WTC11 (cell line): Measurements from ENCODE around the gene CRACDL. TPM values are rescaled to one million over a fixed set of nuclear protein-coding genes. Genes with fewer than 3 reads are reported as not detected.

ENCODE experiments used
- ATAC-seq: fragments of 200-7000 bp; cut with Tn5 transposase; 2 replicates; pipeline ENCODE4 v1.10.0; 2021; ENCODE audit warnings: mild to moderate bottlenecking, moderate library complexity
- CTCF ChIA-PET: fragments of 300-600 bp; sonication (Branson Sonifier 250); formaldehyde crosslinking; loops from one replicate; lab custom pipeline; 2021; ENCODE audit warnings: antibody characterized with exemption; lab: Charles Lee
- POLR2A ChIA-PET: fragments of 350-600 bp; sonication (Branson Sonifier 250); formaldehyde crosslinking; loops from one replicate; lab custom pipeline; 2021; ENCODE audit warnings: antibody characterized with exemption; lab: Charles Lee
- DNase-seq: peaks from one replicate; pipeline ENCODE4 v3.0.0; 2021; ENCODE audit warnings: low spot score
- H3K27ac Mint-ChIP-seq: 2 replicates; pipeline ENCODE4 v1.8.0; 2021; ENCODE audit warnings: mixed read lengths
- H3K27me3 Mint-ChIP-seq: 2 replicates; pipeline ENCODE4 v1.8.0; 2021; ENCODE audit warnings: low read depth, mild to moderate bottlenecking, moderate library complexity, mixed read lengths
- H3K36me3 Mint-ChIP-seq: 2 replicates; pipeline ENCODE4 v1.8.0; 2021; ENCODE audit warnings: mixed read lengths
- H3K4me1 Mint-ChIP-seq: 2 replicates; pipeline ENCODE4 v1.8.0; 2022; ENCODE audit warnings: mixed read lengths
- H3K4me3 Mint-ChIP-seq: 2 replicates; pipeline ENCODE4 v1.8.0; 2021; ENCODE audit warnings: mild to moderate bottlenecking, moderate library complexity, mixed read lengths
- H3K9me3 Mint-ChIP-seq: 2 replicates; pipeline ENCODE4 v1.8.0; 2021; ENCODE audit warnings: mixed read lengths
- GABPB1 ChIP-seq: sonication (generic); formaldehyde crosslinking; IDR thresholded peaks from 2 replicates; pipeline ENCODE4 v1.8.1; 2023; ENCODE audit warnings: mild to moderate bottlenecking, missing genetic modification reagents
- MYBL2 ChIP-seq: sonication (generic); formaldehyde crosslinking; IDR thresholded peaks from 2 replicates; pipeline ENCODE4 v1.8.1; 2023; ENCODE audit warnings: mild to moderate bottlenecking, moderate library complexity, missing genetic modification reagents
- NR3C1 ChIP-seq: sonication (generic); formaldehyde crosslinking; conservative IDR thresholded peaks from 2 replicates; pipeline ENCODE4 v1.8.1; 2023; ENCODE audit warnings: low read depth, mild to moderate bottlenecking, missing genetic modification reagents
- RORB ChIP-seq: fragments of 250-450 bp; sonication (Bioruptor Pico); IDR thresholded peaks from 2 replicates; pipeline ENCODE4 v1.9.0; 2021; ENCODE audit warnings: mild to moderate bottlenecking
- ZBTB21 ChIP-seq: sonication (generic); formaldehyde crosslinking; IDR thresholded peaks from 2 replicates; pipeline ENCODE4 v1.8.1; 2023; ENCODE audit warnings: mild to moderate bottlenecking, missing genetic modification reagents, borderline replicate concordance
- ZNF232 ChIP-seq: sonication (generic); formaldehyde crosslinking; IDR thresholded peaks from 2 replicates; pipeline ENCODE4 v1.8.0; 2022; ENCODE audit warnings: mild to moderate bottlenecking, missing genetic modification reagents
- ZNF263 ChIP-seq: sonication (generic); formaldehyde crosslinking; IDR thresholded peaks from 2 replicates; pipeline ENCODE4 v1.8.1; 2022; ENCODE audit warnings: low read depth, mild to moderate bottlenecking, moderate library complexity, missing genetic modification reagents
- total RNA-seq: library from RNA; stranded (reverse); gene quantifications from 3 replicates; pipeline ENCODE4 v1.2.3, GENCODE V29; 2021
- TF ChIP-seq, protein P1 (sequence below): sonication (generic); formaldehyde crosslinking; IDR thresholded peaks from 2 replicates; pipeline ENCODE4 v1.8.0; 2023; ENCODE audit warnings: mild to moderate bottlenecking, missing genetic modification reagents
- TF ChIP-seq, protein P2 (sequence below): sonication (generic); formaldehyde crosslinking; IDR thresholded peaks from 2 replicates; pipeline ENCODE4 v1.8.0; 2023; ENCODE audit warnings: missing genetic modification reagents, mild to moderate bottlenecking, borderline replicate concordance
- TF ChIP-seq, protein P3 (sequence below): fragments of 250-450 bp; sonication (Bioruptor Pico); IDR thresholded peaks from 2 replicates; pipeline ENCODE4 v1.9.0; 2021; ENCODE audit warnings: mild to moderate bottlenecking
- TF ChIP-seq, protein P4 (sequence below): sonication (generic); formaldehyde crosslinking; IDR thresholded peaks from 2 replicates; pipeline ENCODE4 v1.8.1; 2023; ENCODE audit warnings: mild to moderate bottlenecking, missing genetic modification reagents, moderate library complexity
- TF ChIP-seq, protein P5 (sequence below): sonication (generic); formaldehyde crosslinking; IDR thresholded peaks from 2 replicates; pipeline ENCODE4 v1.8.1; 2022; ENCODE audit warnings: low read depth, missing genetic modification reagents, borderline replicate concordance
- TF ChIP-seq, protein P6 (sequence below): sonication (generic); formaldehyde crosslinking; IDR thresholded peaks from 2 replicates; pipeline ENCODE4 v1.8.0; 2022; ENCODE audit warnings: missing genetic modification reagents

The CRACDL gene
- total RNA-seq, 1 experiment from 2014 or later: 0.72 TPM

DNA sequence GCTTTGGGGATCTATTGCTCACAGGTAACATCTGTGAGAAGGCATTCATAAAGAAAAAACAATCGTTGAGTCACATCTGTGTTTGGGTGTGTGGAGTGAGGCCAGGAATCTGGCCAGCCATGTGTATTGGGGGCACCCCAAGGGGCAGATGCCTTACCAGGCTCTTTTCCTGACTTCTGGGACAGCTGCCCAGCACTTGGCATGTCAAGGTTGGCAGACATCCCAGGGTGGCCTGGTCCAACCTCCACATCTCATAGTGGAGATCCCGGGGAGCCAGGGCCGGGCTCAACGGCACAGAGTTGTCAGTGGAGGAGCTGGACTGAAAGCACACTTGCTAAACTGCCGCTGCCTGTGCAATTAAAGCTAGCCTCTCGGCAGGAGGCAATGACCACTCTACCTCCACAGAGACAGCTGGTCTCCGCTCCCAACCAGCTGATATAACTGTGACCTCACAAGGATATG is 129.8 kb downstream of the CRACDL start (continued):
- TF ChIP-seq, protein P1, sequence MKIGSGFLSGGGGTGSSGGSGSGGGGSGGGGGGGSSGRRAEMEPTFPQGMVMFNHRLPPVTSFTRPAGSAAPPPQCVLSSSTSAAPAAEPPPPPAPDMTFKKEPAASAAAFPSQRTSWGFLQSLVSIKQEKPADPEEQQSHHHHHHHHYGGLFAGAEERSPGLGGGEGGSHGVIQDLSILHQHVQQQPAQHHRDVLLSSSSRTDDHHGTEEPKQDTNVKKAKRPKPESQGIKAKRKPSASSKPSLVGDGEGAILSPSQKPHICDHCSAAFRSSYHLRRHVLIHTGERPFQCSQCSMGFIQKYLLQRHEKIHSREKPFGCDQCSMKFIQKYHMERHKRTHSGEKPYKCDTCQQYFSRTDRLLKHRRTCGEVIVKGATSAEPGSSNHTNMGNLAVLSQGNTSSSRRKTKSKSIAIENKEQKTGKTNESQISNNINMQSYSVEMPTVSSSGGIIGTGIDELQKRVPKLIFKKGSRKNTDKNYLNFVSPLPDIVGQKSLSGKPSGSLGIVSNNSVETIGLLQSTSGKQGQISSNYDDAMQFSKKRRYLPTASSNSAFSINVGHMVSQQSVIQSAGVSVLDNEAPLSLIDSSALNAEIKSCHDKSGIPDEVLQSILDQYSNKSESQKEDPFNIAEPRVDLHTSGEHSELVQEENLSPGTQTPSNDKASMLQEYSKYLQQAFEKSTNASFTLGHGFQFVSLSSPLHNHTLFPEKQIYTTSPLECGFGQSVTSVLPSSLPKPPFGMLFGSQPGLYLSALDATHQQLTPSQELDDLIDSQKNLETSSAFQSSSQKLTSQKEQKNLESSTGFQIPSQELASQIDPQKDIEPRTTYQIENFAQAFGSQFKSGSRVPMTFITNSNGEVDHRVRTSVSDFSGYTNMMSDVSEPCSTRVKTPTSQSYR: no peak
- TF ChIP-seq, protein P2, sequence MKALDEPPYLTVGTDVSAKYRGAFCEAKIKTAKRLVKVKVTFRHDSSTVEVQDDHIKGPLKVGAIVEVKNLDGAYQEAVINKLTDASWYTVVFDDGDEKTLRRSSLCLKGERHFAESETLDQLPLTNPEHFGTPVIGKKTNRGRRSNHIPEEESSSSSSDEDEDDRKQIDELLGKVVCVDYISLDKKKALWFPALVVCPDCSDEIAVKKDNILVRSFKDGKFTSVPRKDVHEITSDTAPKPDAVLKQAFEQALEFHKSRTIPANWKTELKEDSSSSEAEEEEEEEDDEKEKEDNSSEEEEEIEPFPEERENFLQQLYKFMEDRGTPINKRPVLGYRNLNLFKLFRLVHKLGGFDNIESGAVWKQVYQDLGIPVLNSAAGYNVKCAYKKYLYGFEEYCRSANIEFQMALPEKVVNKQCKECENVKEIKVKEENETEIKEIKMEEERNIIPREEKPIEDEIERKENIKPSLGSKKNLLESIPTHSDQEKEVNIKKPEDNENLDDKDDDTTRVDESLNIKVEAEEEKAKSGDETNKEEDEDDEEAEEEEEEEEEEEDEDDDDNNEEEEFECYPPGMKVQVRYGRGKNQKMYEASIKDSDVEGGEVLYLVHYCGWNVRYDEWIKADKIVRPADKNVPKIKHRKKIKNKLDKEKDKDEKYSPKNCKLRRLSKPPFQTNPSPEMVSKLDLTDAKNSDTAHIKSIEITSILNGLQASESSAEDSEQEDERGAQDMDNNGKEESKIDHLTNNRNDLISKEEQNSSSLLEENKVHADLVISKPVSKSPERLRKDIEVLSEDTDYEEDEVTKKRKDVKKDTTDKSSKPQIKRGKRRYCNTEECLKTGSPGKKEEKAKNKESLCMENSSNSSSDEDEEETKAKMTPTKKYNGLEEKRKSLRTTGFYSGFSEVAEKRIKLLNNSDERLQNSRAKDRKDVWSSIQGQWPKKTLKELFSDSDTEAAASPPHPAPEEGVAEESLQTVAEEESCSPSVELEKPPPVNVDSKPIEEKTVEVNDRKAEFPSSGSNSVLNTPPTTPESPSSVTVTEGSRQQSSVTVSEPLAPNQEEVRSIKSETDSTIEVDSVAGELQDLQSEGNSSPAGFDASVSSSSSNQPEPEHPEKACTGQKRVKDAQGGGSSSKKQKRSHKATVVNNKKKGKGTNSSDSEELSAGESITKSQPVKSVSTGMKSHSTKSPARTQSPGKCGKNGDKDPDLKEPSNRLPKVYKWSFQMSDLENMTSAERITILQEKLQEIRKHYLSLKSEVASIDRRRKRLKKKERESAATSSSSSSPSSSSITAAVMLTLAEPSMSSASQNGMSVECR: no peak
- TF ChIP-seq, protein P3, sequence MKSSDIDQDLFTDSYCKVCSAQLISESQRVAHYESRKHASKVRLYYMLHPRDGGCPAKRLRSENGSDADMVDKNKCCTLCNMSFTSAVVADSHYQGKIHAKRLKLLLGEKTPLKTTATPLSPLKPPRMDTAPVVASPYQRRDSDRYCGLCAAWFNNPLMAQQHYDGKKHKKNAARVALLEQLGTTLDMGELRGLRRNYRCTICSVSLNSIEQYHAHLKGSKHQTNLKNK: no peak
- TF ChIP-seq ZNF263: no peak
- no peak for TF ChIP-seq ZBTB21 (CRISPR knock-in tag)
- no peak for TF ChIP-seq NR3C1 (CRISPR knock-in tag)
- TF ChIP-seq, protein P4, sequence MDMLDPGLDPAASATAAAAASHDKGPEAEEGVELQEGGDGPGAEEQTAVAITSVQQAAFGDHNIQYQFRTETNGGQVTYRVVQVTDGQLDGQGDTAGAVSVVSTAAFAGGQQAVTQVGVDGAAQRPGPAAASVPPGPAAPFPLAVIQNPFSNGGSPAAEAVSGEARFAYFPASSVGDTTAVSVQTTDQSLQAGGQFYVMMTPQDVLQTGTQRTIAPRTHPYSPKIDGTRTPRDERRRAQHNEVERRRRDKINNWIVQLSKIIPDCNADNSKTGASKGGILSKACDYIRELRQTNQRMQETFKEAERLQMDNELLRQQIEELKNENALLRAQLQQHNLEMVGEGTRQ: no peak
- TF ChIP-seq, protein P5, sequence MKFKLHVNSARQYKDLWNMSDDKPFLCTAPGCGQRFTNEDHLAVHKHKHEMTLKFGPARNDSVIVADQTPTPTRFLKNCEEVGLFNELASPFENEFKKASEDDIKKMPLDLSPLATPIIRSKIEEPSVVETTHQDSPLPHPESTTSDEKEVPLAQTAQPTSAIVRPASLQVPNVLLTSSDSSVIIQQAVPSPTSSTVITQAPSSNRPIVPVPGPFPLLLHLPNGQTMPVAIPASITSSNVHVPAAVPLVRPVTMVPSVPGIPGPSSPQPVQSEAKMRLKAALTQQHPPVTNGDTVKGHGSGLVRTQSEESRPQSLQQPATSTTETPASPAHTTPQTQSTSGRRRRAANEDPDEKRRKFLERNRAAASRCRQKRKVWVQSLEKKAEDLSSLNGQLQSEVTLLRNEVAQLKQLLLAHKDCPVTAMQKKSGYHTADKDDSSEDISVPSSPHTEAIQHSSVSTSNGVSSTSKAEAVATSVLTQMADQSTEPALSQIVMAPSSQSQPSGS (CRISPR knock-in tag): no peak
- TF ChIP-seq RORB (CRISPR knock-in tag): no peak
- no peak for TF ChIP-seq ZNF232 (CRISPR knock-in tag)
- TF ChIP-seq MYBL2 (CRISPR knock-in tag): no peak

DNA sequence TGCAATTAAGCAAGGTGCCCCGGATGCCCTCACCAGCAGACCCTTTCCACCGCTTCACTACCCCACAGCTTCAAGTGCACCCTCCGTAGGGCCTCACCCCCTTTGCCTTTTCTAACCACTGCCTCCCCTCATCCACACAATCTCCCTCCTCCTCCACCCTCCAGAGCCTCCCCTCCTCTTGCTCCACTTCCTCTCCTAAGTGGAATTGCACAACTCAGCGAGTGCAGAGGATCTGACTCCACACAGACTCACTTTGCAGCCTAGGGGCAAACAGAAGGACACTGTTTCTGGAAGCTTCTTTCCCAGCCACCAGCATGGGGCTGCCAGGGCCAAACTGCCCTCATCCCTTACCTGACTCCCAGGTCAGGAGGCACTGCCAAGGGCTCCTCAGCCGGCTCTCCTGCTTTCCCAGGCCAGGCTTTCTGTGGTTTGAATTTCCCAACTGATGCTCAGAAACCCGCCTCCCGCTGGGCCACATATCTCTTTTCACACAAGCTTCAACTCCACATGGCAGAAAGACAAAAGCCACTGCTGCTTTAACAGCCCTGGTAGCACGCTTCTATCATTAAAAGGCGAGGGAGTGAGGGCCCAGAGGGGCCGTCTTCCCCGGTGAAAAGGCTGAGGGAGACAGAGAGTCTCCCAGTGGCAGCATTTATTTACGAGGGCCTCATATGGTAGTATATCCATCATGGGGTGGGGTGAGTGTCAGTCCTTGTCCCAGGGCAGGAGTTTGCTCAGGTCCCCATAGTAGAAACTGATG is 130.4 kb downstream of the CRACDL start:
- no peak for DNase-seq
- no peaks in the 10 kb centered on the region for H3K36me3 Mint-ChIP-seq
- no peak overlapping the region for H3K4me3 Mint-ChIP-seq
- no peaks in the 10 kb centered on the region; the same call in 1 of the 2 replicates for H3K27me3 Mint-ChIP-seq
- POLR2A ChIA-PET: no interaction called here
- H3K4me1 Mint-ChIP-seq: peaks cover 19% of the 10 kb centered on the region; the same call in 1 of the 2 replicates
- TF ChIP-seq GABPB1 (CRISPR knock-in tag): peak; percentile 65
- TF ChIP-seq, protein P6, sequence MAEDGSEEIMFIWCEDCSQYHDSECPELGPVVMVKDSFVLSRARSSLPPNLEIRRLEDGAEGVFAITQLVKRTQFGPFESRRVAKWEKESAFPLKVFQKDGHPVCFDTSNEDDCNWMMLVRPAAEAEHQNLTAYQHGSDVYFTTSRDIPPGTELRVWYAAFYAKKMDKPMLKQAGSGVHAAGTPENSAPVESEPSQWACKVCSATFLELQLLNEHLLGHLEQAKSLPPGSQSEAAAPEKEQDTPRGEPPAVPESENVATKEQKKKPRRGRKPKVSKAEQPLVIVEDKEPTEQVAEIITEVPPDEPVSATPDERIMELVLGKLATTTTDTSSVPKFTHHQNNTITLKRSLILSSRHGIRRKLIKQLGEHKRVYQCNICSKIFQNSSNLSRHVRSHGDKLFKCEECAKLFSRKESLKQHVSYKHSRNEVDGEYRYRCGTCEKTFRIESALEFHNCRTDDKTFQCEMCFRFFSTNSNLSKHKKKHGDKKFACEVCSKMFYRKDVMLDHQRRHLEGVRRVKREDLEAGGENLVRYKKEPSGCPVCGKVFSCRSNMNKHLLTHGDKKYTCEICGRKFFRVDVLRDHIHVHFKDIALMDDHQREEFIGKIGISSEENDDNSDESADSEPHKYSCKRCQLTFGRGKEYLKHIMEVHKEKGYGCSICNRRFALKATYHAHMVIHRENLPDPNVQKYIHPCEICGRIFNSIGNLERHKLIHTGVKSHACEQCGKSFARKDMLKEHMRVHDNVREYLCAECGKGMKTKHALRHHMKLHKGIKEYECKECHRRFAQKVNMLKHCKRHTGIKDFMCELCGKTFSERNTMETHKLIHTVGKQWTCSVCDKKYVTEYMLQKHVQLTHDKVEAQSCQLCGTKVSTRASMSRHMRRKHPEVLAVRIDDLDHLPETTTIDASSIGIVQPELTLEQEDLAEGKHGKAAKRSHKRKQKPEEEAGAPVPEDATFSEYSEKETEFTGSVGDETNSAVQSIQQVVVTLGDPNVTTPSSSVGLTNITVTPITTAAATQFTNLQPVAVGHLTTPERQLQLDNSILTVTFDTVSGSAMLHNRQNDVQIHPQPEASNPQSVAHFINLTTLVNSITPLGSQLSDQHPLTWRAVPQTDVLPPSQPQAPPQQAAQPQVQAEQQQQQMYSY (CRISPR knock-in tag): no peak
- CTCF ChIA-PET: interaction anchor here (0.7 kb wide), 1 partner anchor 17 kb away, joined by 4 read pairs; no protein-coding TSS in a partner anchor
- H3K27ac Mint-ChIP-seq: no peak overlapping the region
- H3K9me3 Mint-ChIP-seq: no peaks in the 10 kb centered on the region
- no peak for ATAC-seq
